Ovary (tissue), 9 donors: ENCODE data around the gene TTC13. TPM values are rescaled to one million over a fixed set of nuclear protein-coding genes. Genes with fewer than 3 reads are reported as not detected.

Experiments
- DNase-seq, 5 donors: peaks; one replicate each; pipeline ENCODE4 v3.0.0-alpha.2; 2019 to 2020
- H3K27ac ChIP-seq, 2 donors: fragments of 200-600 bp; one replicate each; pipeline versions ENCODE4 v1.5.1 to v1.8.0; 2019 to 2022
- H3K27me3 ChIP-seq: fragments of 200-600 bp; one replicate; pipeline ENCODE4 v1.8.0; 2022
- H3K36me3 ChIP-seq: fragments of 200-600 bp; sonication (generic); one replicate; pipeline ENCODE4 v1.5.1; 2019
- H3K4me1 ChIP-seq: one replicate; pipeline ENCODE4 v1.8.1; 2013; ENCODE audit warnings: mild to moderate bottlenecking, moderate library complexity; ENCODE audit not compliant: insufficient read depth
- H3K4me3 ChIP-seq: fragments of 200-600 bp; sonication (generic); one replicate; pipeline ENCODE4 v1.5.1; 2017
- H3K9me3 ChIP-seq, 2 donors: fragments of 200-600 bp in 1 of 2; sonication (generic) in 1 of 2; one replicate each; pipeline versions ENCODE4 v1.5.1 to v1.8.1; 2013 to 2019; ENCODE audit warnings: mild to moderate bottlenecking in 1 of 2, moderate library complexity in 1 of 2
- CTCF ChIP-seq, 3 donors: fragments of 450-650 bp in 2 of 3; fragments of 200-600 bp in 1 of 3; IDR thresholded peaks; one replicate each; pipeline versions ENCODE4 v1.5.1 to v1.8.0; 2016 to 2022; ENCODE audit warnings: antibody characterized with exemption in 3 of 3, mild to moderate bottlenecking in 1 of 3
- EP300 ChIP-seq: sonication (generic); formaldehyde crosslinking; IDR thresholded peaks from one replicate; pipeline ENCODE4 v1.6.1; 2017; ENCODE audit warnings: antibody characterized with exemption
- POLR2A ChIP-seq: fragments of 450-650 bp; IDR thresholded peaks from one replicate; pipeline ENCODE4 v1.6.1; 2017; ENCODE audit warnings: antibody characterized with exemption, mild to moderate bottlenecking, moderate library complexity
- WGBS, 3 donors: extraction: QIAGEN DNeasy Blood & Tissue Kit in 1 of 3; methylation state at CpG; one replicate each; pipeline versions ENCODE4 v1.1.5 to v1.1.7; 2013 to 2017; 5-methylcytosine and 5-hydroxymethylcytosine counted together
- intact Hi-C, 4 donors: fragments of 100-400 bp; cut with DNase I; formaldehyde crosslinking; loops; one replicate each; pipeline versions ENCODE4 v1.11.0 to v1.15.1; 2022 to 2023
- polyA plus RNA-seq, 2 donors: library from polyadenylated mRNA; stranded (reverse); fragments of 200-250 nt in 1 of 2; fragments of 350-450 nt in 1 of 2; fragmentation: Illumina TruSeq in 1 of 2; extraction: RNeasy Lipid Tissue Mini Kit (QIAGEN cat#74804) in 1 of 2; gene quantifications; one replicate each; pipeline ENCODE4 v1.2.3, GENCODE V29; 2013 to 2014
- total RNA-seq, 7 donors: library from RNA; depleted of rRNA in 2 of 7; stranded (reverse); fragments of >200 nt in 2 of 7; fragmentation: NEBNext Ultra II Directional in 3 of 7; extraction: Animal tissue kit (Norgen Biotek cat#: 25700) in 3 of 7; gene quantifications; one replicate each; pipeline versions ENCODE4 v1.1.0 to v1.2.4, GENCODE V29; 2016 to 2023
- donor health status: DM: no; HTN: no; CAD: no; lungs with moderate emphysema.
- donor health status: DM: no; HTN: no; CAD: no.
- donor health status: Bipolar disorder and iron deficiency.
- donor health status: DM: yes; HTN: yes; CAD: no.
- donor health status: DM: no; HTN: no; CAD: no.
- donor health status: DM: yes; HTN: yes; CAD: no.

Gene TTC13
- total and polyA plus RNA-seq, 9 donors, result 4.2 to 16.5 (median 10.8) TPM

- Histone ChIP-seq H3K9me3 (no peaks in the 10 kb centered on the region), H3K36me3 (no peaks in the 10 kb centered on the region), H3K27me3 (no peaks in the 10 kb centered on the region), H3K4me3 (no peak overlapping the region), H3K27ac (no peak overlapping the region), H3K4me1 (no peaks in the 10 kb centered on the region)
- 81 to 96% (median 86%) methylated on average over 1 of the region's 1 CpG for WGBS, 3 donors
- DNase-seq, result no peak
- intact Hi-C loops, result loop anchor here in 1 of 4 donors (2.0 kb wide), 1 partner anchor 66 kb away; no protein-coding TSS in a partner anchor
- TF ChIP-seq CTCF (IDR thresholded peaks at IDR 0.05) (no peak), EP300 (no peak), POLR2A (no peak)
These were observed 30.4 kb downstream of the TTC13 start for GRCh38 chr1:230948301-230948700.

GRCh38 chr1:230943048-230943593, 35.5 kb downstream of the TTC13 start:
- Histone ChIP-seq H3K4me1 (no peaks in the 10 kb centered on the region), H3K27ac (no peak overlapping the region), H3K36me3 (no peaks in the 10 kb centered on the region), H3K4me3 (no peak overlapping the region), H3K9me3 (no peaks in the 10 kb centered on the region), H3K27me3 (no peaks in the 10 kb centered on the region)
- WGBS, 3 donors, result 97 to 99% (median 98%) methylated on average over 2 of the region's 2 CpGs
- TF ChIP-seq POLR2A, result no peak
- TF ChIP-seq CTCF (IDR thresholded peaks at IDR 0.05), result no peak
- TF ChIP-seq EP300, result no peak
- intact Hi-C loops, result no loop called here
- DNase-seq, result no peak

GRCh38 chr1:230940848-230941247, 37.8 kb downstream of the TTC13 start:
- DNase-seq, result no peak
- Histone ChIP-seq H3K27ac (no peak overlapping the region), H3K9me3 (no peaks in the 10 kb centered on the region), H3K27me3 (no peaks in the 10 kb centered on the region), H3K4me3 (no peak overlapping the region), H3K4me1 (peaks cover 2% of the 10 kb centered on the region), H3K36me3 (no peaks in the 10 kb centered on the region)
- intact Hi-C loops, result no loop called here
- 83 to 95% (median 93%) methylated on average over 1 of the region's 1 CpG for WGBS, 3 donors
- TF ChIP-seq POLR2A, result no peak
- no peak for TF ChIP-seq CTCF (IDR thresholded peaks at IDR 0.05)
- no peak for TF ChIP-seq EP300

- Histone ChIP-seq H3K4me1 (peaks cover 2% of the 10 kb centered on the region), H3K27ac (no peak overlapping the region), H3K27me3 (no peaks in the 10 kb centered on the region), H3K9me3 (no peaks in the 10 kb centered on the region), H3K4me3 (no peak overlapping the region), H3K36me3 (no peaks in the 10 kb centered on the region)
- DNase-seq, result no peak
- TF ChIP-seq EP300 (no peak), POLR2A (no peak)
- intact Hi-C loops, result no loop called here
- 73 to 90% (median 76%) methylated on average over 4 of the region's 4 CpGs for WGBS, 3 donors
These were observed 38.7 kb downstream of the TTC13 start for GRCh38 chr1:230939806-230940489.

- Histone ChIP-seq H3K4me3 (no peak overlapping the region), H3K9me3 (no peaks in the 10 kb centered on the region), H3K27ac (no peak overlapping the region), H3K36me3 (no peaks in the 10 kb centered on the region), H3K4me1 (peaks cover 2% of the 10 kb centered on the region), H3K27me3 (no peaks in the 10 kb centered on the region)
- intact Hi-C loops, result no loop called here
- 66 to 69% (median 67%) methylated on average over 2 of the region's 2 CpGs for WGBS, 3 donors
- DNase-seq, result no peak
- TF ChIP-seq CTCF (IDR thresholded peaks at IDR 0.05), result no peak
- no peak for TF ChIP-seq EP300
- no peak for TF ChIP-seq POLR2A
These were observed 39.7 kb downstream of the TTC13 start for GRCh38 chr1:230938924-230939368.
